Astrocyte (in vitro differentiated cells and primary cell): ENCODE measurements around the gene INSM1. TPM values are rescaled to one million over a fixed set of nuclear protein-coding genes. Genes with fewer than 3 reads are reported as not detected.

Experiments used
- DNase-seq: peaks from one replicate; pipeline ENCODE4 v3.0.0-alpha.2; 2010; ENCODE audit warnings: low read depth
- FAIRE-seq: peaks from 2 replicates; lab custom pipeline; 2011; peaks lifted over from hg19 to GRCh38; lab: Jason Lieb, UNC
- H2AFZ ChIP-seq: 2 replicates; pipeline ENCODE4 v1.6.0; 2012; ENCODE audit warnings: low read depth, low read length, inconsistent platforms
- H3K27ac ChIP-seq: 2 replicates; pipeline ENCODE4 v1.5.1; 2011; ENCODE audit warnings: low read depth, low read length, inconsistent platforms
- H3K27me3 ChIP-seq: 2 replicates; pipeline ENCODE4 v1.6.0; 2011; ENCODE audit warnings: low read length, inconsistent platforms; ENCODE audit not compliant: insufficient read depth
- H3K36me3 ChIP-seq: 2 replicates; pipeline ENCODE4 v1.5.1; 2011; ENCODE audit warnings: low read length, inconsistent platforms; ENCODE audit not compliant: insufficient read depth
- H3K4me1 ChIP-seq: 2 replicates; pipeline ENCODE4 v1.5.1; 2011; ENCODE audit warnings: low read length, inconsistent platforms; ENCODE audit not compliant: insufficient read depth
- H3K4me2 ChIP-seq: 2 replicates; pipeline ENCODE4 v1.6.0; 2012; ENCODE audit warnings: low read length, inconsistent platforms
- H3K4me3 ChIP-seq: 2 replicates; pipeline ENCODE4 v1.5.1; 2011; ENCODE audit warnings: low read depth, mild to moderate bottlenecking, low read length, inconsistent platforms; ENCODE audit not compliant: insufficient read depth
- H3K79me2 ChIP-seq: 2 replicates; pipeline ENCODE4 v1.6.0; 2012; ENCODE audit warnings: mild to moderate bottlenecking, low read length, inconsistent platforms; ENCODE audit not compliant: insufficient read depth
- H3K9ac ChIP-seq: 2 replicates; pipeline ENCODE4 v1.6.0; 2012; ENCODE audit warnings: mild to moderate bottlenecking, low read length, inconsistent platforms
- H3K9me3 ChIP-seq: 2 replicates; pipeline ENCODE4 v1.5.1; 2012; ENCODE audit warnings: low read depth, mild to moderate bottlenecking, low read length, inconsistent platforms; ENCODE audit not compliant: insufficient read depth
- H4K20me1 ChIP-seq: 2 replicates; pipeline ENCODE4 v1.6.0; 2012; ENCODE audit warnings: low read length, inconsistent platforms; ENCODE audit not compliant: insufficient read depth
- H3K27ac Mint-ChIP-seq: one replicate; pipeline ENCODE4 v1.8.0; 2021; ENCODE audit warnings: mild to moderate bottlenecking, mixed read lengths; ENCODE audit not compliant: unreplicated experiment
- H3K27me3 Mint-ChIP-seq: one replicate; pipeline ENCODE4 v1.8.0; 2021; ENCODE audit warnings: low read depth, mixed read lengths; ENCODE audit not compliant: unreplicated experiment
- H3K36me3 Mint-ChIP-seq: one replicate; pipeline ENCODE4 v1.8.0; 2021; ENCODE audit warnings: low read depth, mixed read lengths; ENCODE audit not compliant: unreplicated experiment
- H3K4me1 Mint-ChIP-seq: one replicate; pipeline ENCODE4 v1.8.0; 2021; ENCODE audit warnings: low read depth, mixed read lengths; ENCODE audit not compliant: unreplicated experiment
- H3K4me3 Mint-ChIP-seq: one replicate; pipeline ENCODE4 v1.8.0; 2021; ENCODE audit warnings: mild to moderate bottlenecking, moderate library complexity, mixed read lengths; ENCODE audit not compliant: unreplicated experiment
- H3K9me3 Mint-ChIP-seq: one replicate; pipeline ENCODE4 v1.8.0; 2021; ENCODE audit warnings: mild to moderate bottlenecking, mixed read lengths; ENCODE audit not compliant: unreplicated experiment
- EZH2 ChIP-seq: IDR thresholded peaks from 2 replicates; pipeline ENCODE4 v1.6.1; 2012; ENCODE audit warnings: mild to moderate bottlenecking, low read length, inconsistent platforms; ENCODE audit not compliant: insufficient read depth
- total RNA-seq: library from RNA; stranded (reverse); gene quantifications from 2 replicates; pipeline ENCODE4 v1.2.1, GENCODE V29; 2021
- TF ChIP-seq, protein P1 (sequence below): IDR thresholded peaks from 2 replicates; pipeline ENCODE4 v1.5.1; 2011; ENCODE audit warnings: low read depth, mild to moderate bottlenecking, inconsistent platforms, low read length, moderate library complexity; ENCODE audit not compliant: insufficient read depth

The INSM1 gene
- total RNA-seq, 1 donor from 2014 or later = 0.09 TPM

DNA sequence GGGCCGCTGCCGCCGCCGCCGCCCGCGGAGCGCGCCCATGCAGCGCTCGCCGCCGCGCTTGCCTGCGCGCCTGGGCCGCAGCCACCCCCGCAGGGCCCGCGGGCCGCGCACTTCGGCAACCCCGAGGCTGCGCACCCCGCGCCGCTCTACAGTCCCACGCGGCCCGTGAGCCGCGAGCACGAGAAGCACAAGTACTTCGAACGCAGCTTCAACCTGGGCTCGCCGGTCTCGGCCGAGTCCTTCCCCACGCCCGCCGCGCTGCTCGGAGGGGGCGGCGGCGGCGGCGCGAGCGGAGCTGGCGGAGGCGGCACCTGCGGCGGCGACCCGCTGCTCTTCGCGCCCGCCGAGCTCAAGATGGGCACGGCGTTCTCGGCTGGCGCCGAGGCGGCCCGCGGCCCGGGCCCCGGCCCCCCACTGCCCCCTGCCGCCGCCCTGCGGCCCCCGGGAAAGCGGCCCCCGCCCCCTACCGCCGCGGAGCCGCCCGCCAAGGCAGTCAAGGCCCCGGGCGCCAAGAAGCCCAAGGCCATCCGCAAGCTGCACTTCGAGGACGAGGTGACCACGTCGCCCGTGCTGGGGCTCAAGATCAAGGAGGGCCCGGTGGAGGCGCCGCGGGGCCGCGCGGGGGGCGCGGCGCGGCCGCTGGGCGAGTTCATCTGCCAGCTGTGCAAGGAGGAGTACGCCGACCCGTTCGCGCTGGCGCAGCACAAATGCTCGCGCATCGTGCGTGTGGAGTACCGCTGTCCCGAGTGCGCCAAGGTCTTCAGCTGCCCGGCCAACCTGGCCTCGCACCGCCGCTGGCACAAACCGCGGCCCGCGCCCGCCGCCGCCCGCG is 730 bp downstream of the INSM1 start:
- Histone ChIP-seq H2AFZ (no peak overlapping the region), H3K4me3 (no peak overlapping the region), H3K27ac (no peak overlapping the region), H3K79me2 (no peaks in the 10 kb centered on the region), H3K4me1 (no peaks in the 10 kb centered on the region), H3K4me2 (peak overlapping the region; percentile 70), H3K36me3 (no peaks in the 10 kb centered on the region), H4K20me1 (peaks cover 4% of the 10 kb centered on the region), H3K9me3 (peaks cover 4% of the 10 kb centered on the region), H3K9ac (no peak overlapping the region), H3K27me3 (peaks cover 75% of the 10 kb centered on the region)
- FAIRE-seq (no peak), DNase-seq (no peak)
- H3K4me1 Mint-ChIP-seq = peaks cover 6% of the 10 kb centered on the region
- H3K27ac Mint-ChIP-seq = no peak overlapping the region
- no peaks in the 10 kb centered on the region for H3K36me3 Mint-ChIP-seq
- H3K9me3 Mint-ChIP-seq = peaks cover 9% of the 10 kb centered on the region
- H3K4me3 Mint-ChIP-seq = no peak overlapping the region
- peaks cover 61% of the 10 kb centered on the region for H3K27me3 Mint-ChIP-seq
- TF ChIP-seq, protein P1, sequence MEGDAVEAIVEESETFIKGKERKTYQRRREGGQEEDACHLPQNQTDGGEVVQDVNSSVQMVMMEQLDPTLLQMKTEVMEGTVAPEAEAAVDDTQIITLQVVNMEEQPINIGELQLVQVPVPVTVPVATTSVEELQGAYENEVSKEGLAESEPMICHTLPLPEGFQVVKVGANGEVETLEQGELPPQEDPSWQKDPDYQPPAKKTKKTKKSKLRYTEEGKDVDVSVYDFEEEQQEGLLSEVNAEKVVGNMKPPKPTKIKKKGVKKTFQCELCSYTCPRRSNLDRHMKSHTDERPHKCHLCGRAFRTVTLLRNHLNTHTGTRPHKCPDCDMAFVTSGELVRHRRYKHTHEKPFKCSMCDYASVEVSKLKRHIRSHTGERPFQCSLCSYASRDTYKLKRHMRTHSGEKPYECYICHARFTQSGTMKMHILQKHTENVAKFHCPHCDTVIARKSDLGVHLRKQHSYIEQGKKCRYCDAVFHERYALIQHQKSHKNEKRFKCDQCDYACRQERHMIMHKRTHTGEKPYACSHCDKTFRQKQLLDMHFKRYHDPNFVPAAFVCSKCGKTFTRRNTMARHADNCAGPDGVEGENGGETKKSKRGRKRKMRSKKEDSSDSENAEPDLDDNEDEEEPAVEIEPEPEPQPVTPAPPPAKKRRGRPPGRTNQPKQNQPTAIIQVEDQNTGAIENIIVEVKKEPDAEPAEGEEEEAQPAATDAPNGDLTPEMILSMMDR = no peak
- TF ChIP-seq EZH2 = peak; percentile 95

DNA sequence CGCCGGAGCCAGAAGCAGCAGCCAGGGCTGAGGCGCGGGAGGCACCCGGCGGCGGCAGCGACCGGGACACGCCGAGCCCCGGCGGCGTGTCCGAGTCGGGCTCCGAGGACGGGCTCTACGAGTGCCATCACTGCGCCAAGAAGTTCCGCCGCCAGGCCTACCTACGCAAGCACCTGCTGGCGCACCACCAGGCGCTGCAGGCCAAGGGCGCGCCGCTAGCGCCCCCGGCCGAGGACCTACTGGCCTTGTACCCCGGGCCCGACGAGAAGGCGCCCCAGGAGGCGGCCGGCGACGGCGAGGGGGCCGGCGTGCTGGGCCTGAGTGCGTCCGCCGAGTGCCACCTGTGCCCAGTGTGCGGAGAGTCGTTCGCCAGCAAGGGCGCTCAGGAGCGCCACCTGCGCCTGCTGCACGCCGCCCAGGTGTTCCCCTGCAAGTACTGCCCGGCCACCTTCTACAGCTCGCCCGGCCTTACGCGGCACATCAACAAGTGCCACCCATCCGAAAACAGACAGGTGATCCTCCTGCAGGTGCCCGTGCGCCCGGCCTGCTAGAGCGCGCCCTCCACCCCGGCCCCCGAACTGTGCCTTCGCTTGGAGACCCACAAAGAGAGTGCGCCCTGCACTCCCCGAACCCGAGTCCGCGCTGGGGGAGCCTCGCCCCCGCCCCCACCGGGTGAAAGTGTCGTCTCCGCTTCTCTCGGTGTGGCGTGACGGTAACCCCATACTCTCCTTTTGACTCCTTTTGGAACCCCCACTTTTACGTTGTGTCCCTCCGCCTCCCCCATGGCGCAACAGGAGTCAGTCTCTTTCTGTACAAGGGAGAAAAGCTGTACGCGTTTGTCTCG is 1.6 kb downstream of the INSM1 start:
- H3K27me3 Mint-ChIP-seq = peaks cover 63% of the 10 kb centered on the region
- peak; percentile 93 for TF ChIP-seq EZH2
- TF ChIP-seq, protein P1 = no peak
- H3K27me3 ChIP-seq = peaks cover 72% of the 10 kb centered on the region
- H4K20me1 ChIP-seq = peaks cover 4% of the 10 kb centered on the region
- no peak for DNase-seq
- peaks cover 6% of the 10 kb centered on the region for H3K4me1 Mint-ChIP-seq
- H3K36me3 ChIP-seq = no peaks in the 10 kb centered on the region
- FAIRE-seq = no peak
- no peaks in the 10 kb centered on the region for H3K36me3 Mint-ChIP-seq
- H3K4me3 Mint-ChIP-seq = peak overlapping the region; percentile 81
- H2AFZ ChIP-seq = no peak overlapping the region
- no peaks in the 10 kb centered on the region for H3K79me2 ChIP-seq
- H3K9ac ChIP-seq = no peak overlapping the region
- no peaks in the 10 kb centered on the region for H3K4me1 ChIP-seq
- peaks cover 12% of the 10 kb centered on the region for H3K9me3 Mint-ChIP-seq
- peak overlapping the region; percentile 92 for H3K27ac Mint-ChIP-seq
- peaks cover 4% of the 10 kb centered on the region for H3K9me3 ChIP-seq
- H3K27ac ChIP-seq = no peak overlapping the region
- H3K4me2 ChIP-seq = no peak overlapping the region
- H3K4me3 ChIP-seq = no peak overlapping the region
